ENCODE measurements around the gene HDAC4. TPM values are rescaled to one million over a fixed set of nuclear protein-coding genes. Genes with fewer than 3 reads are reported as not detected.

Gene HDAC4
- total RNA-seq, 1 experiment from 2014 or later = 44.4 TPM

GRCh38 chr2:239101807-239102206 lies 299.0 kb downstream of the HDAC4 start (continued):
- TF ChIP-seq AFF4 (CRISPR knock-in tag; IDR thresholded peaks at IDR 0.05; ENCODE audit: borderline replicate concordance) = no peak
- TF ChIP-seq ZNF121 (CRISPR knock-in tag; IDR thresholded peaks at IDR 0.05) = no peak
- TF ChIP-seq KAT7 (CRISPR knock-in tag; IDR thresholded peaks at IDR 0.05; ENCODE audit: borderline replicate concordance) = no peak

DNA sequence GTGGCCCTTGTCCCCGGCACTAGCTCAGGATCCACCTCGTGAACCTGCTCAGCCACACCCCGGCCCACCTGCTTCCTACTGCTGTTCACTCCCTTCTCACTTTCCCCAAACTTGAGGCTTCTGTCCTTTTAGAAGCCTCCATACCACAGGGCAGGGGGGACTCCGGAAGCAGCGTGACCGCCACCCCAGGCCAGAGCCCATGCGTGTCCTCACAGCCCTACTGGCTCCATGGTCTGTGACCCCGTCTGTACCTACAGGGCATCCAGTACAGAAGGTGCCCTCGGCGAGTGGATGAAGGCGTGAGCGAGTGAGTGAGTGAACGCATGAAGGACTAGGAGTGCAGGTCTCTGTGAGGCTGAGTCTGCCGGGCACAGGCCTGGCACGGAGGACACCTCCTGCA lies 299.7 kb downstream of the HDAC4 start:
- Mint-ChIP-seq H3K27ac (no peak overlapping the region), H3K36me3 (peaks cover 4% of the 10 kb centered on the region; the same call in 1 of the 2 replicates), H3K27me3 (ENCODE audit: low read depth) (no peaks in the 10 kb centered on the region), H3K4me3 (no peak overlapping the region), H3K4me1 (no peaks in the 10 kb centered on the region), H3K9me3 (no peaks in the 10 kb centered on the region)
- POLR2A ChIA-PET = no interaction called here
- TF ChIP-seq, protein P1, sequence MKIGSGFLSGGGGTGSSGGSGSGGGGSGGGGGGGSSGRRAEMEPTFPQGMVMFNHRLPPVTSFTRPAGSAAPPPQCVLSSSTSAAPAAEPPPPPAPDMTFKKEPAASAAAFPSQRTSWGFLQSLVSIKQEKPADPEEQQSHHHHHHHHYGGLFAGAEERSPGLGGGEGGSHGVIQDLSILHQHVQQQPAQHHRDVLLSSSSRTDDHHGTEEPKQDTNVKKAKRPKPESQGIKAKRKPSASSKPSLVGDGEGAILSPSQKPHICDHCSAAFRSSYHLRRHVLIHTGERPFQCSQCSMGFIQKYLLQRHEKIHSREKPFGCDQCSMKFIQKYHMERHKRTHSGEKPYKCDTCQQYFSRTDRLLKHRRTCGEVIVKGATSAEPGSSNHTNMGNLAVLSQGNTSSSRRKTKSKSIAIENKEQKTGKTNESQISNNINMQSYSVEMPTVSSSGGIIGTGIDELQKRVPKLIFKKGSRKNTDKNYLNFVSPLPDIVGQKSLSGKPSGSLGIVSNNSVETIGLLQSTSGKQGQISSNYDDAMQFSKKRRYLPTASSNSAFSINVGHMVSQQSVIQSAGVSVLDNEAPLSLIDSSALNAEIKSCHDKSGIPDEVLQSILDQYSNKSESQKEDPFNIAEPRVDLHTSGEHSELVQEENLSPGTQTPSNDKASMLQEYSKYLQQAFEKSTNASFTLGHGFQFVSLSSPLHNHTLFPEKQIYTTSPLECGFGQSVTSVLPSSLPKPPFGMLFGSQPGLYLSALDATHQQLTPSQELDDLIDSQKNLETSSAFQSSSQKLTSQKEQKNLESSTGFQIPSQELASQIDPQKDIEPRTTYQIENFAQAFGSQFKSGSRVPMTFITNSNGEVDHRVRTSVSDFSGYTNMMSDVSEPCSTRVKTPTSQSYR (CRISPR knock-in tag; IDR thresholded peaks at IDR 0.05) = no peak
- TF ChIP-seq, protein P2, sequence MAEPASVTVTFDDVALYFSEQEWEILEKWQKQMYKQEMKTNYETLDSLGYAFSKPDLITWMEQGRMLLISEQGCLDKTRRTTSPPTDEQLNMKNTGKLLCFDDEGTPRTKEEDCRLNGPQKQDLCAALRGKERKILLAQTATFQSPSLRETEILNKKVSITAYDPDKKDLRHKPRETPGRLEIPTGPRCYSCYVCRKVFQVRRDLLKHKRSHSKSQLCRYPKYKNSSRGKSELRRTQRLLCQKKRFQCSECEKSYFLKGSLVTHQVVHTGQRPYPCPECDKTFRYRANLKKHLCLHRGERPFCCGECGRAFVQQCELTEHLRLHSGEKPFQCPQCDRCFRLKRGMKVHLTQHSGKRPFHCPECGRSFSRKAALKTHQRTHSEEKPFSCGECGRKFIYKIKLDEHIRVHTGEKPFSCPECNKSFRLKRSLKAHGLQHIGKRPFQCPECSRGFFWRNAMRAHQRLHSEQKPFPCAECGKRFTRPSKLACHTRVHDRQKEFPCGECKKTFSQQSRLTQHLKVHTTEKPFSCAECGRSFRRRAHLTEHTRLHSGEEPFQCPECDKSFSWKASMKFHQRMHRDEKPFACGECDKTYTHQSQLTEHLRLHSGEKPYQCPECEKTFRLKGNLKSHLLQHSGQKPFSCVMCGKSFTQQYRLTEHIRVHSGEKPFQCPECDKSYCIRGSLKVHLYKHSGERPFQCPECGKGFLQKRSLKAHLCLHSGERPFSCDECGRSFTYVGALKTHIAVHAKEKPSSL (CRISPR knock-in tag; conservative IDR thresholded peaks at IDR 0.05) = no peak
- no peak for TF ChIP-seq MYBL2 (CRISPR knock-in tag; IDR thresholded peaks at IDR 0.05)
- no peak for TF ChIP-seq MXD4 (CRISPR knock-in tag; IDR thresholded peaks at IDR 0.05; ENCODE audit: borderline replicate concordance)
- TF ChIP-seq SMAD4 (CRISPR knock-in tag; IDR thresholded peaks at IDR 0.05) = no peak
- no peak for TF ChIP-seq FOXP1 (CRISPR knock-in tag; IDR thresholded peaks at IDR 0.05; ENCODE audit: borderline replicate concordance)
- TF ChIP-seq ETV6 (CRISPR knock-in tag; IDR thresholded peaks at IDR 0.05) = no peak
- TF ChIP-seq ZNF671 (CRISPR knock-in tag; IDR thresholded peaks at IDR 0.05) = no peak
- TF ChIP-seq ELF4 (CRISPR knock-in tag; IDR thresholded peaks at IDR 0.05; ENCODE audit: low read depth) = no peak
- no peak for TF ChIP-seq ESRRA (CRISPR knock-in tag; IDR thresholded peaks at IDR 0.05; ENCODE audit: borderline replicate concordance)
- TF ChIP-seq ZNF219 (CRISPR knock-in tag; IDR thresholded peaks at IDR 0.05; ENCODE audit: borderline replicate concordance) = no peak
- TF ChIP-seq ATF2 (CRISPR knock-in tag; IDR thresholded peaks at IDR 0.05; ENCODE audit: borderline replicate concordance, low read depth) = no peak
- no peak for TF ChIP-seq ZNF416 (CRISPR knock-in tag; IDR thresholded peaks at IDR 0.05)
- TF ChIP-seq, protein P3, sequence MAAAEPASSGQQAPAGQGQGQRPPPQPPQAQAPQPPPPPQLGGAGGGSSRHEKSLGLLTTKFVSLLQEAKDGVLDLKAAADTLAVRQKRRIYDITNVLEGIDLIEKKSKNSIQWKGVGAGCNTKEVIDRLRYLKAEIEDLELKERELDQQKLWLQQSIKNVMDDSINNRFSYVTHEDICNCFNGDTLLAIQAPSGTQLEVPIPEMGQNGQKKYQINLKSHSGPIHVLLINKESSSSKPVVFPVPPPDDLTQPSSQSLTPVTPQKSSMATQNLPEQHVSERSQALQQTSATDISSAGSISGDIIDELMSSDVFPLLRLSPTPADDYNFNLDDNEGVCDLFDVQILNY (CRISPR knock-in tag; IDR thresholded peaks at IDR 0.05) = no peak
- TF ChIP-seq E2F4 (CRISPR knock-in tag; IDR thresholded peaks at IDR 0.05; ENCODE audit: borderline replicate concordance, low read depth) = no peak
- TF ChIP-seq GRHL2 (CRISPR knock-in tag; IDR thresholded peaks at IDR 0.05; ENCODE audit: insufficient replicate concordance, severe bottlenecking) = no peak
- TF ChIP-seq, protein P4, sequence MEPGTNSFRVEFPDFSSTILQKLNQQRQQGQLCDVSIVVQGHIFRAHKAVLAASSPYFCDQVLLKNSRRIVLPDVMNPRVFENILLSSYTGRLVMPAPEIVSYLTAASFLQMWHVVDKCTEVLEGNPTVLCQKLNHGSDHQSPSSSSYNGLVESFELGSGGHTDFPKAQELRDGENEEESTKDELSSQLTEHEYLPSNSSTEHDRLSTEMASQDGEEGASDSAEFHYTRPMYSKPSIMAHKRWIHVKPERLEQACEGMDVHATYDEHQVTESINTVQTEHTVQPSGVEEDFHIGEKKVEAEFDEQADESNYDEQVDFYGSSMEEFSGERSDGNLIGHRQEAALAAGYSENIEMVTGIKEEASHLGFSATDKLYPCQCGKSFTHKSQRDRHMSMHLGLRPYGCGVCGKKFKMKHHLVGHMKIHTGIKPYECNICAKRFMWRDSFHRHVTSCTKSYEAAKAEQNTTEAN (CRISPR knock-in tag; IDR thresholded peaks at IDR 0.05) = no peak
- DNase-seq (ENCODE audit: low spot score) (no peak), ATAC-seq (no peak)
- CTCF ChIA-PET = interaction anchor here (0.9 kb wide), 1 partner anchor 961 kb away, joined by 3 read pairs; no protein-coding TSS in a partner anchor

All from WTC11 (cell line).